NCI-H82 treated with DMSO at 0.1 percent for 48 hours (cell line): ENCODE data around the gene TMEM87A.
"Not testable (repeated sequence)": the region's sequence is repeated elsewhere in the genome, so short reads cannot be mapped to it uniquely, and the experiment has no call there.

Source experiments
- DNase-seq: peaks from one replicate; lab custom pipeline; 2025; ENCODE audit not compliant: unreplicated experiment; lab: John Stamatoyannopoulos, UW

Gene TMEM87A, protein sequence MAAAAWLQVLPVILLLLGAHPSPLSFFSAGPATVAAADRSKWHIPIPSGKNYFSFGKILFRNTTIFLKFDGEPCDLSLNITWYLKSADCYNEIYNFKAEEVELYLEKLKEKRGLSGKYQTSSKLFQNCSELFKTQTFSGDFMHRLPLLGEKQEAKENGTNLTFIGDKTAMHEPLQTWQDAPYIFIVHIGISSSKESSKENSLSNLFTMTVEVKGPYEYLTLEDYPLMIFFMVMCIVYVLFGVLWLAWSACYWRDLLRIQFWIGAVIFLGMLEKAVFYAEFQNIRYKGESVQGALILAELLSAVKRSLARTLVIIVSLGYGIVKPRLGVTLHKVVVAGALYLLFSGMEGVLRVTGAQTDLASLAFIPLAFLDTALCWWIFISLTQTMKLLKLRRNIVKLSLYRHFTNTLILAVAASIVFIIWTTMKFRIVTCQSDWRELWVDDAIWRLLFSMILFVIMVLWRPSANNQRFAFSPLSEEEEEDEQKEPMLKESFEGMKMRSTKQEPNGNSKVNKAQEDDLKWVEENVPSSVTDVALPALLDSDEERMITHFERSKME

DNA sequence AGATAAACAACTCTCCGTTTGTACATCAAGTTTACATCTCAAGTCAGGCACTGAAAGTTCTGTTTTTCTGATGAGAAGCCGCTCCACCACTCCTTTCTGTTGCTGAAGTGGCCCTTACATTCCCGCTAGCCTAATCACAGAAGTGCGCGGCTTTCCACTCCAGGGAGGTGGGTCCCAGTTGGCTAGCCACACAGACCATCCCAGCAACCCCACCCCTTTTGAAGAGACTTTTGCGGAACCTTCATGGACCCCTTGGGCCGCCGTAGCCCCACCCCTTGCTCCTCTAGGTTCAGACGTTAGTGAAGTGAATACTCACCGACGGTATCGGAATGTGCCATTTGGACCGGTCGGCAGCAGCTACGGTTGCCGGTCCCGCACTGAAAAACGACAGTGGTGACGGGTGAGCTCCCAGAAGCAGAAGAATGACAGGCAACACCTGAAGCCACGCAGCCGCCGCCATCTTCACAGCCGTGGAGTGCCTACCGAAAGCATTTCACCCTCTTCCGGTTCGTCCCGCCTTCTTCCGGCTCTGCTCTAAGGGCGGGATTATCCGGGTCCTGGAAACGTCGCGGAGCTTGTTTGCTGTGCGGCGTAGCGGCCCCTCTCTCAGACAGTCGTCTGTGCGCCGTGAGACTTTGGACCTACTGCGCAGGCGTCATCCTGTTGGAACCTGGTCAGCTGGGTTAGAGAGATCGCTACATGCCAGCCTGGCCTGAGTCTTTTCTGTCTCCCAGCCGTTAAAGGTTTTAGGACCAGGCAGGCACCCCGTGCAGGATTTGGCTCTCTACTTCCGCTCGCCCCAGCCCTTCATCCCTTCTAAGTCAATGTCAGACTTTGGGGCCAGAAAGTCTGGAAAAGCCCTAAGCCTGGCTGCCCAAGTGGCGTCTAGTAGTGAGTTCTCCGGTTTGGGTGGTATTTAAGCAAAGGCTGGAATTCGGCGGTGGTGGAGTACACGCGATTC, at the start of gene TMEM87A, which contains the start of gene GANC:
Gene TMEM87A (minus strand): TSS at position 495 of the 961 bp plus-strand sequence. CDS start 35 bp downstream, at position 460.
Gene GANC (plus strand): TSS at position 263 of the 961 bp plus-strand sequence. CDS start 1,281 bp downstream, outside the sequence.
- peak; percentile 96 for DNase-seq

DNA sequence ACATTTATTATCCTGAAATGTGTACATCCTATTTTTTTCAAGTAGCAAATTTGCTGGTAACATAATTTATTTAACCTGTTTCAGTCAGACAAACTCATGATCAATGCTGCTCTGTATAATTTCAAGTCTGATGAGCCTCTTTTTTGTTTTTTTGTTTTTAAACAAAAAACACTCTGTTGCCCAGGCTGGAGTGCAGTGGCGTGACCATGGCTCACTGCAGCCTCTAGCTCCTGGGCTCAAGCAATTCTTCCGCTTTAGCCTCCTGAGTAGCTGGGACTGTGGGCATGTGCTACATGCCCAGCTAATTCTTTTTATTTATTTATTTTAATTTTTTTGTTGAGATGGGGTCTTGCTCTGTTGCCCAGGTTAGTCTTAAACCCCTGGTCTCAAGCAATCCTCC, 46.0 kb upstream of the TMEM87A start:
- no peak for DNase-seq

DNA sequence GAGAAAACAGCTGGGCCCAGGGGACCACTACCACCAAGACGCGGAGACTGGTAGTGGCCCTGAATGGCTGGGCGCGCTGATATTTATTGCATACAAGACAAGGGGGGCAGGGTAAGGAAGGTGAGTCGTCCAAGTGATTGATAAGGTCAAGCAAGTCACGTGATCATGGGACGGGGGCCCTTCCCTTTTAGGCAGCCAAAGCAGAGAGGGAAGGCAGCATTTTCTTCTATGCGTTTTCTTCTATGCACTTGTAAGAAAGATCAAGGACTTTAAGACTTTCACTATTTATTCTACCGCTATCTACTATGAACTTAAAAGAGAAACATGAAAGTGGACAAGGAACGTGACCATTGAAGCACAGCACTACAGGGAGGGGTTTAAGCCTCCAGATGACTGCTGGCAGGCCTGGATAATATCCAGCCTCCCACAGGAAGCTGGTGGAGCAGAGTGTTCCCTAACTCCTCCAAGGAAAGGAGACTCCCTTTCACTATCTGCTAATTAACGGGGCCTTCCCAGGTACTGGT, 43.1 kb upstream of the TMEM87A start:
- not testable (repeated sequence) for DNase-seq

DNA sequence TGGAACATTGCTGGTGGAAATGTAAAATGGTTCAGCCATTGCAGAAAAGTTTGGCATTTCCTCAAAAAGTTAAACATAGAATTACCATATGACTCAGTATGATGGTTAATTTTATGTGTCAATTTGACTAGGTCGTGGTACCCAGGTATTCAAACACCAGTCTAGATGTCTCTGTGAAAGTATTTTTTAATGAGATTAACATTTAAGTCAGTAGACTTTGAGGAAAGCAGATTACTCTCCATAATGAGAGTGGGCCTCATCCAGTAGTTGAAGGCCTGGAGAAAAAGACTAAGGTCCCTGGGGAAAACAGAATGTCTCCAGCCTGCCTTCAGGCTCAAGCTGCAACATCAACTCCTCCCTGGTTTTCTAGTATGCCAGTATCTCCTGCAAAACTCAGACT, 42.3 kb upstream of the TMEM87A start:
- DNase-seq: peak; percentile 84

DNA sequence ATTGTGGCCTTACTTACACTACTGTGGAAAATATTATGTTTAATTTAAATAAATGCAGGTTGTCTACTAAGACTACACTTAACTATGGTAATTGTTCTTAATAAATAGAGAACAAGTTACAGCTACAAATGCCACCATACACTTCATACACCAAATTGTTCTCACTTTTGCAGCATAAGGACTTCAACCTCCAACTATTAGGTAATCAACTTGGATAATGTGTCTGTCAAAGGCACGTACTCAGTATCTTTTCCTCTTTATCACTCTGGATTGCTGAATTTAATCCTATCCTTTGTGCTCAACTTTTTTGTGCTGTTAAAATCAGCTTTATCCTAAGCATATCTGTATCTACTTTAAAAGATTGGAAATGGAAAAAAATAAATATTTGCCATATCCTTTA, 41.6 kb upstream of the TMEM87A start:
- DNase-seq: no peak

DNA sequence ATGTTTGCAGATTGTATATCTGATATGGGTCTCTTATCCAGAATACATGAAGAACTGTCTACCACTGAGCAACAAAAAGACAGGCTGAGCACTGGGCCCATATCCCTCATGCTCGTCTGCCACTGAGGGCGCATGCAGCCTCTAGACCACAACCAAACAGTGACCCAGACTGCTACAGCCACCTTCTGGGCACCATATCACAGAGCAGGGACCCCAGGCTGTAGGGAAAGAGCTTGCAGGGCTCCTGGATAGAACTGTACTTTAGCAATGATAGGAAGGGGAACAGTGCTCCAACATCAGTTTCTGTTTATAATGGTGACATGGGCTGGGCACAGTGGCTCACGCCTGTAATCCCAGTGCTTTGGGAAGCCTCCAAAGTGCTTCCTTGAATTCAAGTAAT, 40.2 kb upstream of the TMEM87A start:
- DNase-seq: no peak

DNA sequence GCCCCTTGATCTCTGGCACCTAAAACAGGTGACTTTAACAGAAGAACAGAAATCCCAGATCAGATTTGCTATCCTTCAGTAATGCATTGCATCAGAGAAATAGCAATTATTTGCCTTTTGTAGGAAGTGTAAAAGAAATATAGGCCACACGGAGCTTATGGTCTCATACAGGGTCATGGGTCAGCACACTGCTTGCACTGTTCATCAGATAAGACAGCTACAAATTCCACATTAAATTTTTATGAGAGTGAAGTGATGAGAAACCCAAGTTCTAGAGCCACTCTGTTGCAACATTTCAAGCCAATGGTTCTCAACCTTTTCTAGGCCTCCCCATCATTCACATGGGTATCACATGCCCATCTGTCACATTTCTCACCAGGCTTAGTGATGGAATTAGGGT, 33.4 kb upstream of the TMEM87A start:
- DNase-seq: no peak

DNA sequence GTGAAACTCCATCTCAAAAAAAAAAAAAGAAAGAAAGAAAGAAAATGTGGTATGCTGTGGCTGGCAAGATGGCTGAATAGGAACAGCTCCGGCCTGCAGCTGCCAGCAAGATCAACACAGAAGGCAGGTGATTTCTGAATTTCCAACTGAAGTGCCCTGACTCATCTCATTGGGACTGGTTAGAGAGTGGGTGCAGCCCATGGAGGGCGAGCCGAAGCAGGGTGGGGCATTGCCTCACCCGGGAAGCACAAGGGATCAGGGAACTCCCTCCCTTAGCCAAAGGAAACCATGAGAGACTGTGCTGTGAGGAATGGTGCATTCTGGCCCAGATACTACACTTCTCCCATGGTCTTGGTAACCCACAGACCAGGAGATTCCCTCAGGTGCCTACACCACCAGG, 27.8 kb upstream of the TMEM87A start:
- not testable (repeated sequence) for DNase-seq

DNA sequence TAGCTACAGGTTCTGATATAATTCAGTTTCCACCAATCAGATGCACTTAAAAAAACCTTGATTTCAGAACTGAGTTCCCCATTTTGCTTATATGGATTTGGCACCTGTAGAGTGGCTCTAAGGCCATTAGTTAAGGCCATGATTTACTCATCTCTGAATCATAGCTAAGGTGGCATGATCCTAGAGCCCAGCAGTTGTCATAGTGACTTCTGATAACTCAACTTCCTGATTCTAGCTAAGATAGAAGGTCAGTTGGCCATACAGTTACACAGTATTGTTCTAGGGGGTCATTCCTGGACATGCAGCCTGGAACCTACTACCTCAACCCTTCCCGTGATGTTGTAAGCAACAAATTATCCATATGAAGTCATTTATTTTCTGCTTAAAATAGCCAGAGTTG, 15.9 kb upstream of the TMEM87A start:
- DNase-seq: no peak

DNA sequence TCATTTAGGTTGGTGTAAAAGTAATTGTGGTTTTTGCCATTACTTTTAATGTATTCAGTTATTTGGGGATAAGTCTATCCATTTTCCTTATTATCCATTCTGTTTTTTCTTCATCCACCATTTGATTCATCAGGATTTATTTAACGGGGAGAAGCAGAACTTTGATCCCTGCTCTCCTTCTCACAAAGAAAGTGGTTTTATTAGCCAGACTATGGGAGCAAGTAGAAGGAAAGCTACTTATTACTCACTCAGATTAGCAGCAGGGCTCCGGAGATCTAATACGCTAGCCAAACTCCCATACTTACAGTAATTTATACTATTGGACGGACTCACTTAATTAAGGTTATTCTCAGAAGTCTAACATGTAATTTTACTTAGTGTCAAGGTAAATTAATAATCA, 14.7 kb upstream of the TMEM87A start:
- no peak for DNase-seq

DNA sequence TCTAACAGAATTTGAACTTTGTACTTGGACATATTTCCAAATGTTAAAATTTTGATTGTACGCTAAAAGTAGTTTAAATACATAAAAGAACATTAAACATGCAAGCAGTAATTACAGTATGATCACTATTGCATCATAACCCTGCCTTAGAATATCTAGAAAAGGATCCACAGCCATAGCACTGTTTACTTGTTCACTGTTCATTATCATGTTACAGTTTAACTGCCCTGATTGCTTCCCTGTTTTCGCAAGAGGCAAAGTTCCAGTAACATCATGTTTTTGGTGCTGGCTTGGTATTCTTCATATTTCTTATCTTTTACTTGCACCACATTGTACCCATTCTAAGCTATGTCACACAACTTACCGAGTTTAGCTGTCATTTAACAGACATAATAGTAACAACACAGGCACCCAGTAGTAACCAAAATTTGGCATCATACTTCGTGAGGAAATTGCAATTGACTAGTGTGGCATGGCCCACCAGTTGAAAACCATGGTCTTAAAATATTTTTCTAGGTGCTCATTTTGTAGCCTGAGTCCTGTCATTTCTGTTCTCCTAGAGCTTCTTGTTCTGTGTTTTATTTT, 13.3 kb upstream of the TMEM87A start:
- DNase-seq: no peak

DNA sequence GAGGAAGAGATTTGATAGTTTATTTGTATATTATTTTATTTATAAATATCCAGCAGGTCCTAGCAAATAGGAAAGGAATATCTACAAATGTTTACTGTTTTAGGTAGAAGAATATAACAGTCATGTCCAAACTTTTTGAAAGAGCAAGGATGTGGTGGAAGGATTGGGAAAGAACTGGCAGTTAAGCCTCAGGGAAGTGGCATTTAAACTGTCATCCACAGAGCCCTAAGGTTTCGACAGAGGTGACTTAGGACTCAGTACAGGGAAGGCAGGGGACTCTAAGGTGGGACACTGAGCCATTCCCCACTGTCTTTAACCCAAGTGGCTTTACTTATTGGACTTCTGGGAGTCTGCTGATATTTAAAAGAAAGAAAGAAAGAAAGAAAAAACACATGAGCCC, 11.8 kb upstream of the TMEM87A start:
- DNase-seq: no peak

DNA sequence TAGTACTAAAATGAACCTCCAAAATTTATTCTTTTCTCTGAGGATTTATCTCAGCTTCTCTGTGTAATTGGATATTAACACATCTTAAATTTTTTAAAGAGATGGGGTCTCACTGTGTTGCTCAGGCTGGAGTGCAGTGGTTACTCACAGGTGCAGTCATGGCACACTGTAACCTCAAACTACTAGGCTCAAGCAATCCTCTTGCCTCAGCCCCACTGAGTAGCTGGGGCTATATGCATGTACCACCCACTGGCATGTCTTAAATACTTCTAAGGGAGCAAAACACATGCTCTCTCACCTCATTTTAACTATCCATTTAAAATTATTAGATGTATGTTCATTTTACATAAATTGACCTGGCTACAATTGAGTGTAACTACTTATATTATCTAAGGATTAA, 11.3 kb upstream of the TMEM87A start:
- DNase-seq: no peak

DNA sequence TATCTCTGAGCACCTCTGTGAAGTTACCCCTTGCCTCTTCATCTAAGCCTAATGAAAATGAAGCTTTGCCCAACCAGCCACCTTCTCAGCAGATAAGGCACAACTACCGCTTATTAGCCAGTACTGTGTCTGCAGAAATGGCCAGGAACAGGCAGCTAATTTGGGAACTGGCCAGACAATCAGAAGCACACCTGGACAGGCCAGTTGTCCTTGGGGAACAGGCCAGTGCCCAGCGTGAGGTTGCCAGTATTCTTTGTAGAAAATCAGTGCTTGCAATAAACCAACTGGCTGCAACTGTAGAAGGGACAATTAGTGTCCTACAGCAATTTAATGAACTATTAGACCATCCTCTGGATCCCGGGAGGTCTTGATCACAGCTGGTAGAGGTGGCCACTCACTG, 10.4 kb upstream of the TMEM87A start:
- DNase-seq: no peak

DNA sequence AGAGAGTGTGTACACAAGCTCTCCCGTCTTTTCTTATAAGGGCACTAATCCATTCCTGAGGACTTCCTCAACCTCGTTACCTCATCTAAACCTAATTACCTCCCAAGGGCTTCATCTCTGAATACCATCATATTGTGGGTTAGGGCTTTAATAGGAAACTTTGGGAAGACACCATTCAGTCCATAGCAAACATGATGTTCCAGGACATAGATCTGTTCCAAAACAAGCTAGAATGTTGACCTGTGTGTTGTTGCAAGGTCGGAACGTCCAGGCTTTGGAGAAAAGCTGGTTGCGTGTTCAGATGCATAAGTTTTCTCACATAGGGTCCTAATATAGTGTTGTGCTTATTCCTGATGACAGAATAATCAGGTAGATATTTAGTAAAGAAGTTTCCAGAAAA, 9.7 kb upstream of the TMEM87A start:
- peak; percentile 13 for DNase-seq

DNA sequence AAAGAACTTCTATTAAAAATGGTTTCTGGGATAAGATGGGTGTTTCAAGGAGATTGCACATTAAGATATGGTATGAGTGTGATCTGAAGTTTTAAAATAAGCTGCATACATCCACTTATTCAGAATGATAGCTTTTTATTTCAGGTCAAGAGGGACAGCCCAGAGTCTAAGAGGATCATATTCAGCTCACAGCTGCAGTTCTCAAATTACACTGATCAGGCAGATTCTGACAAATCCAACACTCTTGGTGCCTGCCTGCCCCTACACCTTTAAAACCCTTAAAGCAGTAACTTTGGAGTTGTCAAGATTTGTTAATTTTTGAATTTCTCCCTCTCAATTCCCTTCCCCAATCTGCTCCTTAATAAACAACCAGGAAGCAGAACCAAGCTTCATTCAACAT, 9.1 kb upstream of the TMEM87A start:
- DNase-seq: no peak

DNA sequence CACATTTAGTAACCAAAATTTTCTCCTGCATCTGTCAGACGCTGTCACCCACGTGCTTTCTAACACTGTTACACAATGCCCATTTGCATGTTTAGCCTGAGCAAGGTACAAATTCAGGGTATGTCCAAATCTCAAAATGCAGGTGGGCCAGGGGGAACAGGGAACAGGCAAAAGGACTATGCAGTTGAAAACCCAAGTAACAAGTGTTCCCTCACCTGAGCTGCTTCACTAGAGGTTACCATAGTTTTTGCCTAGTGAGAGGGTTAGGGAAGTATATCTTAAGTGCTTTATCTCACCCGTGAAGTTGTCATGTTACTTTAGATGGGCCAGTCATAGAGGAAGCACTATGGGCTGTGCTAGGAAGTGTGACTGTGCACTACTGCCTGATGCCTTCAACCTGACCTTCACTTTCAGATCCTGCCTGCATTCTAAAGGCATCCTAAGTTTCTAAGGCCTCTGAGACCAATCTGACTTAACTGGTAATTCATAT, 6.0 kb upstream of the TMEM87A start:
- DNase-seq: no peak

DNA sequence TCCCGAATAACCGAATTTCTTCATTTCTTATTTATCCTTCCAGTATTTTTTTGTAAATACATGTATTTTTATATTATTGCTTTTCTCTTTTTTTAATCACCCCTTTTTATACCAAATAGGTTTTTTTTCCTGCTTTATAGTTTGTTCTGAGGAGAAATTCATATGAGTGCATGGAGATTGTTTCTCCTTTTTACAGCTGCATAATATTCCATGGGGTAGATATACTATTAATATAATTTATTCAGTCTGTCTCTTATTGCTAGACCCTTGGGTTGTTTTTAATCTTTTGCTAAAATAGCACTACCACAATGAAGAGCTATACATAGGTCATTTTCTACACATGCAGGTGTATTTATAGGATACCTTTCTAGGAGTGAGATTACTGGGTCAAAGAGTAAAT, 3.5 kb upstream of the TMEM87A start:
- DNase-seq: no peak

DNA sequence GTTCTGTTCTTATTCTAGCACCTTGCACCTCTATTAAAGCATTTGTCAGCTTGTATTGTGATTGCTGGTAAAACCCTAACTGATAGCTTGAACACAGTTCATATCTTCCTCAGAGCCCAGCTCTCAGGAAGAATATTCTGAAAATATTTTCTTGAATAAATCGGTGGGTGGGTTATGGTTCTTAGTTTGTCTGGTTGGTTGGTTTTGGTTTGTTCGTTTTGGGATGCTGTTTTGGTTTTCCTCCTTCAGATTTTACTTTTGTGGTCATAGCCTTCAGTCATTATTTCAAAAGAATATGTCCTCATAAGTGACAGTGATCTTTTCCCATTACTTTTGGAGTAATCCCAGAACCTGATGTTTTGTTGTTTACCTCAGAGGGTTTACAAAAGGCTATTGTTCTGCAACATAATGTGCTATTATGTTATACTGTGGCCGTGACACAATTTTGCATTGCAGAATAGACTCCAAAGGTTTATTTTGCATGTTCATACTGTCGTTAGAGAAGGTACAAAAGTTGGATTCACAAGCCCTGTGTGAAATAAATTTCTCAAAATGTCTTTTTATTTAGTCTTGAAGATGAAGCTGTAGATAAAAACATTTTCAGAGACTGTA, 2.7 kb upstream of the TMEM87A start:
- no peak for DNase-seq

DNA sequence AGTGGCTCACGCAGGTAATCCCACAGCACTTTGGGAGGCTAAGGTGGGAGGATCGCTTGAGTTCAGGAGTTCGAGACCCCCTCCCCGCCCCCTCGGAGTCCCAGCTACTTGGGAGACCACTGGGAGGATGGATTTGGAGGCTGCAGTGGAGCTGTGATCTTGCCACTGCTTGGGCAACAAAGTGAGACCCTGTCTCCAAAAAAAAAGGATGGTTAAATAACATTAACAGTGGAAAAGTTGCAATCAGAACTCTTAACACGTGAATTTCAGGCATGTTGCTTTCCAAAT, 1.4 kb upstream of the TMEM87A start:
- no peak for DNase-seq
